ENCODE measurements around the gene AHRR. TPM values are rescaled to one million over a fixed set of nuclear protein-coding genes. Genes with fewer than 3 reads are reported as not detected.

The AHRR gene
- total and polyA plus RNA-seq, 9 of the 15 experiments (the other 6 are each of a cell fraction or from before 2014, with no cell fraction given): 0.06 to 1.6 (median 0.75) TPM; not detected in 1

GRCh38 chr5:350355-350754 lies 28.8 kb downstream of the AHRR start:
- TF ChIP-seq RAD21 (CRISPR knock-in tag; conservative IDR thresholded peaks at IDR 0.05 in 1 of 2, IDR thresholded peaks at IDR 0.05 in 1 of 2): peak in 1 of 2 experiments; percentile 13; a peak in 2 of 4 replicates
- peak; percentile 62 to 94 (median 71) for TF ChIP-seq CTCF (IDR thresholded peaks at IDR 0.05 in 2 of 3, conservative IDR thresholded peaks at IDR 0.05 in 1 of 3; ENCODE audit: insufficient read depth in 2 of 3, low read depth in 1 of 3, low read length in 3 of 3)
- no peak for TF ChIP-seq MCM3 (IDR thresholded peaks at IDR 0.05)
- no peaks in the 10 kb centered on the region for H3K9me3 ChIP-seq (replicated peaks; ENCODE audit: control insufficient read depth, insufficient read depth, low read depth, low read length)
- DNase-seq (ENCODE audit: extremely low read depth in 1 of 4, low spot score in 3 of 4) (peak; percentile 21 to 53 (median 38)), ATAC-seq (peak; percentile 78), FAIRE-seq (no peak)
- peaks cover 42 to 78% of the 10 kb centered on the region in 2 experiments for H3K27me3 ChIP-seq (ENCODE audit: control insufficient read depth in 2 of 2, insufficient read depth in 2 of 2, low read length in 2 of 2)
- H3K4me3 ChIP-seq: no peak overlapping the region
- ChIA-PET CTCF (ENCODE audit: low intra/inter-chr PET ratio) (no interaction called here), POLR2A (interaction anchor here (1.1 to 1.2 kb wide), 3 partner anchors 11 to 13 kb away, joined by 4 to 6 read pairs (median 5); no protein-coding TSS in a partner anchor)
- intact Hi-C loops (cut with micrococcal nuclease) (no loop called here), in situ Hi-C loops (cut with MboI) (no loop called here)
- under 1% methylated on average over 9 of the region's 9 CpGs for WGBS (ENCODE audit: insufficient coverage, low coverage, missing lambda C conversion rate)
- H3K9me1 ChIP-seq (ENCODE audit: control insufficient read depth, insufficient read depth, low read length): no peaks in the 10 kb centered on the region
- peak overlapping the region in 1 of 2 experiments; percentile 63; a peak in 2 of 4 replicates for H3K9ac ChIP-seq (ENCODE audit: insufficient read depth in 1 of 2, low read depth in 2 of 2, low read length in 2 of 2)
- no peak overlapping the region for H2AFZ ChIP-seq (ENCODE audit: low read depth, low read length)
- H4K20me1 ChIP-seq (replicated peaks; ENCODE audit: control insufficient read depth, insufficient read depth, low read length): peaks cover 12% of the 10 kb centered on the region
- BruUV-seq (replicated peaks): no TSS peak
- no peaks in the 10 kb centered on the region for H3K36me3 ChIP-seq (ENCODE audit: control insufficient read depth, insufficient read depth, low read length)
- H3K4me2 ChIP-seq (ENCODE audit: insufficient read depth, low read length): no peak overlapping the region
- H3K4me1 ChIP-seq (replicated peaks in 1 of 2; ENCODE audit: control insufficient read depth in 2 of 2, insufficient read depth in 2 of 2, low read length in 2 of 2): peaks cover 0 to 8% of the 10 kb centered on the region in 2 experiments; a peak in 1 of 5 replicates
- no peaks in the 10 kb centered on the region for H3K79me2 ChIP-seq (ENCODE audit: control insufficient read depth, insufficient read depth, low read length)
- no peak overlapping the region for H3K27ac ChIP-seq (ENCODE audit: extremely low read depth, low read depth, low read length)
